NOMO-1 (cell line): ENCODE measurements around the gene S1PR3.
"Not testable (repeated sequence)": the region's sequence is repeated elsewhere in the genome, so short reads cannot be mapped to it uniquely, and the experiment has no call there.

Experiments
- DNase-seq, 2 experiments: peaks; one replicate each; lab custom pipeline; 2025; ENCODE audit not compliant: unreplicated experiment in 2 of 2; lab: John Stamatoyannopoulos, UW

Gene S1PR3

DNA sequence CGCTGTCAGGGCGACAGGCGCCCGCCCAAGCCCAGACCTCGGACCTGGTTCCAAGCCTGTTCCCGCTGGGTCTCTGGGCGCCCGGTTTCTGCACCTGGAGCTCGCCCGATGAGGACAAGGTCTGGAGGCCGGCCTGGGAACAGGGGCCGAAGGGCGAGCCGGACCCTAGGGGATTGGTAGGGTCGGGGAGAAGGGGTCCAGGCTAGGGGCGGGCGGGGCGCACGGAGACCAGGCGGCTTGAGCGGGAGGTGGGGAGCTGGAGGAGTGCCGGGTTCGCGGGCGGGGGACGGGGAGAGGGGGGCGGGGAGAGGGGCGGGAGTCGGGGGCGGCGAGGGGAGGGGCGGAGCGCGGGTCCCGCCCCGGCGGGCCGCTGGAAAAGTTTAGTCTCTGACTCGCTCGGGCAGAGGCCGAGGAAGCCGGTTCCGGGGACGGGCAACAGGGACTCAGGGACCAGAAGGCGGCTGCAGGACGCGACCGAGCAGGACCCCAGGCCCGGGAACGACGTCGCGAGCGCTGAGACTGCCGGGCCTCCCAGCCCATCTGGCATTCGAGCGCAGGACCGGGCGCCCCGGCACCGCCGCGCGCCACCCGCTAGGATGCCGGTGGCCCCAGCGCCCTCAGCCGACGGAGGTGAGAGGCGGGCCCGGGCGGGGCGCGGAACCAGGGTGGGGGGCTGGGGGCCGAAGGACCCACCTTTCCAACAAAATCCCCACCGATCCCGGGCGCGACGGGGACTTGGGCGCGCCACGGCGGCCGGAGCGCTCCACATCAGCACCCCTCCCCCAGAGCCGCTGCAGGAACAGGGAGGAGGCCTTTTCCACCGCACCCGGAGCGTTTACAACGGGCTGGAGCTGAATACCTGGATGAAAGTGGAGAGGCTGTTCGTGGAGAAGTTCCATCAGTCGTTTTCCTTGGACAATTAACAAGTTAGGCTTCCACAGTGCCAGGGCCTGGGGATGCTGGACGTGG lies at the start of gene S1PR3:
TSS of gene S1PR3 (plus strand) at position 403 of the 969 bp plus-strand sequence. CDS start 9,733 bp downstream, outside the sequence.
- DNase-seq, result peak in 1 of 2 experiments; percentile 26

- DNase-seq, result not testable (repeated sequence)
Observed at GRCh38 chr9:88941586-88941985, 49.7 kb upstream of the S1PR3 start.

DNA sequence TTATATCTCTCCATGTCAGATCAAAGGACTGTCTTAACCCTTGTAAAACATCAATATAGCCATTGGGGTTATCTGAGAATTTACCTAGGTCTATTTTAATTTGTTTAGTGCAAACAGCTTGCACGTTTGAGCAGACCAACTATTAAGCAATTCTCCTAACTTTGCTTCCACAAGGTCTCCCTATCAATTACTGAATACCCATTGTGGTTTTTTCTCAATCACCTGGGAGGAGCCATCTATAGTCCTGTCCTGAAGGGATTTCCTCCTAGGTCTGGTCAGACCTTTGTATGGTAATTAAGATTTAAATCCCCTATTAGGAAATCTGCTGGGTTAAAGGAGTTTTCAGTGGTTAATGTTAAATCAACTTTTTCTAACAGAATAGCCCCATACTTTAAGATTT lies 48.9 kb upstream of the S1PR3 start:
- DNase-seq, result no peak

- no peak for DNase-seq
Observed at GRCh38 chr9:88945636-88946333, 45.5 kb upstream of the S1PR3 start.

DNA sequence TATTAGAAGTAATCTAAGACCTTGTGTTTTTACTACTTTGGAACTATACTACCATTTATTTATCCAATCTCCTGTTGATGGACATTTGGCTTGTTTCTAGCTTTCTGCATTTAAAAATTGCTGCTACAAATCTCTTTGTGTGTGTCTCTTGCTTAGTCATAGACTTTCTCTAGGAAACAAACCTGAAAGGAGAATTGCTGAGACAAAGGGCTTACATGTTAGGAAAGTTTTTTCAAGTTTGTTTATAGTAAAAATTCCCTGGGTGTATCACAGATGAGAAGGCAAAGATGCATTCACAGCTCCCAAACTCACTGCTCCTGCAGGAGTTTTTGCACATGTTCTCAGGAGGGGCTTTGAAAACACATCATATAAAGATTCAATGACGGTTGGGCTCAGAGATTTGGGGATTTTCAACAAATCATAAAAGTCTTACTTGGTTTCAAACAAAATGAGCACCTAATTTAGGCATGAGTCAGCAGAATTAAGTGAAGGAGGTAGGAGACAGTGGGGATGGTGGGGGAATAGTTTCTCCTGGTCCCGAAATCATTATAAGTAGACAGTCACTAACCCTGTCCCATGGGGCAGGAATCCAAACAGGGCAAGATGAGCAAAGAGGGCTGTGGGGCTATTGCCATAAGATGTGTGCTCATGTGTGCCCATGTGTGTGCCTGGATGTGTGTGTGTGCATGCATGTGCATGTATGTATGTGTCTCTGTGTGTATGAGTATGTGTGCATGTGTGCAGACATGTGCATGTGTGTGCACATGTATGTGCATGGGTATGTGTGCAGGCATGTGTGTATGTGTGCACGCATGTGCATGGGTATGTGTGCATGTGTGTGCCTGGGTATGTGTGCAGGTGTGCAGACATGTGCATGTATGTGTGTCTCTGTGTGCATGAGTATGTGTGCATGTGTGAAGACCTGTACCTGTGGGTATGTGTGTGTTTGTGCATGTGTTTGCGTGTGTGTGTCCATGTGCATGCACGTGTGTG lies 43.4 kb upstream of the S1PR3 start:
- no peak for DNase-seq

DNA sequence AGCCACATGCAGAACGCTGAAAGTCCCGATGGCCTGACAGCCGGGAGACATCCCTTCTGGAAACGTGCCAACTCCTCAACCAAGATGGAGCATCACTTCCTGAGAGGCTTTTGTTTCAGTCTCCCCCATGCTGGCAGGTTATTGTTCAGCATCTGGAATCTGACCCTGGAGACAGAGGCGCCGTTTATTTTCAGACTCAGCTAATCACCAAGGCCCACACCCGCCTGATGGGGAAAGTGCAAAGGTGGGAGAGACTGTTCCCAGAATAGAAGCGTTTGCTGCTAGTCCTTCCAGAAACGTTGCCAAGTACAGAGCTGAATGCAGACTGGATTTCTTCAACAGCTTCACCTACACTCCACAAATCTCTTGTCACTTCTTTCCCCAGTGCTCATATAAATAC lies 41.8 kb upstream of the S1PR3 start:
- no peak for DNase-seq

DNA sequence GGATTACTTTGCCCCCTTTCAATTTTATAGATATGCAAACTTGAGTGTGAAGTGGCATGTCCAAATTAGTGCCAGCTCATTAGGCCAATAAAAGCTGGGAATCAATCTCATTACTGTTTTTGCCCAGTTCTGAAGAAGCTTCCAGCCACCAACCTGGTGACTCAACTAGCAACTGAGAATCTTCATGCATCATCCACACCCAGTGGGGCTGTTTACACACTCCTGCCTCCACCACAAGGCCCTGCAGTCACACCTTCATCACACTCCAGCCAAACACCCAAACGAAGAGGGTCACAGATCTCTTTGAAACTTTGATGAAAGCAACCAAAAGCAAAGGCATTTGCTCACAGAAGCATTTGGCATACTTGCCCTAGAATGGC lies 41.3 kb upstream of the S1PR3 start:
- DNase-seq, result no peak

DNA sequence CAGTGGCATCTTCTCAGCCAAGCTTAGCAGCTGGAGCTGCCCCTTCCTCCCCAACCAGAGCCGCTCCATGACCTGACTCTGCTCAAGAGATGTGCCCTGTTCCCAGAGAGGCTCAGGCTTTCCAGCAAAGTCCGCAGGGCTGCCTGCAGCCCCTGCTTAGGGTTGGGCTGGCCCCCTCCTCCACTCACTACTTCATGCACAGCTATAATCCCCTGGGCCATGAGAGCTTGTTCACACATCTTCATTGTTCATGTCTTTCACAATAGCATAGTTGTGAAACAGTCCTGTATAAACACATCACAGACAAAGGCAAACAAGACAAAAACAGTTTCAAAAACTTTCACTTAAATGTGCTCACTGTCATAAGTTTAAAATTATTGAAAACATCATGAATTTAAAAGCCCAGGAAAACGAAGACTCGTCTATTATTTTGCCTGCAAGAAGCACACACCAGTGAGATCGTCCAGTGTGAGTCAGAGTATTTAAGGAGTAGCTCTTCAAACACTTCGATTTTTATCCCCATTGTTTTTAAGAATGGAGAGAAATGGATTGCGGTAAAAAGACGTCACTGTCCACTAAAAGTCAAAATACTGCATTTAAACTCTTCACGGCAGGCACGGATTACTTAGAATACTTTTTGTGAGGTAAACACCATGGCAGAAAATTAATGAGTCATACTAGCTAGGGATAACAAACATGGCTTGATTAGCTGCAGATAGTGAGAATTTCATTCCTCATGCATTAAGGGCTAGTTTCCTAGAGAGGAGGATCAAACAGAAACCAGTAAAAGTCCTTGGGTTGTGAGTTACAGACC lies 40.7 kb upstream of the S1PR3 start:
- DNase-seq, result no peak

- no peak for DNase-seq
Observed at GRCh38 chr9:88951155-88951542, 40.1 kb upstream of the S1PR3 start.

DNA sequence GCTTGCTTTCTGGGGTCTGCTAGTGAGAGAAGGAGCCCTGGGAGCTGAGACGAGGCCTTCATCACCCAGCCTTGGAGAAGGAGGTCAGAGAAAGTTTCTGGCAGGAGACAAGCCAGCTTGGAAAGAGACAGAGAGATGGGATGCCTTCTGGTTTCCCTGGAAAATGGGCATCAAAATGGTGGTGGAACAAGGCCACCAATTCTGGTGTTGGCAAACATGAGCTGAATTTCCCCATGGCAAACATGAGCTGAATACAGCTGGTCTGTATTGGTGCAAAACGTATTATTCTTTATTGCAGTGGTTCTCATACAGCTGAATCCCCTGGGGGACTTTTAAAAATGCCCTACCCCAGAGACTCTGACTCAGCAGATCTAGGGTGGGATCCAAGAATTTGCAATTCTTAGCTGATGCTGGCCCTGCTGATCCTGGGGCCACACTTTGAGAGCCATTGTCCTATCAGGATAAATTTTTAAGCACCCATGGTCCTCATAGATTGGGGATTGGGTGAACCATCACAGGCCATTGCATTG lies 39.1 kb upstream of the S1PR3 start:
- DNase-seq, result no peak

GRCh38 chr9:88952976-88953375 lies 38.3 kb upstream of the S1PR3 start:
- DNase-seq, result no peak

GRCh38 chr9:88953381-88954029 lies 37.8 kb upstream of the S1PR3 start:
- no peak for DNase-seq

- no peak for DNase-seq
Observed at GRCh38 chr9:88954066-88954465, 37.2 kb upstream of the S1PR3 start.

- no peak for DNase-seq
Observed at GRCh38 chr9:88957526-88957925, 33.7 kb upstream of the S1PR3 start.

GRCh38 chr9:88959727-88960469 lies 31.4 kb upstream of the S1PR3 start:
- DNase-seq, result no peak

GRCh38 chr9:88960632-88961031 lies 30.6 kb upstream of the S1PR3 start:
- no peak for DNase-seq

GRCh38 chr9:88965473-88965872 lies 25.8 kb upstream of the S1PR3 start:
- no peak for DNase-seq

GRCh38 chr9:88966894-88967676 lies 24.2 kb upstream of the S1PR3 start:
- DNase-seq, result no peak
